DMS153 treated with DMSO at 0.1 percent for 48 hours (cell line): ENCODE measurements around the gene HEATR5A.
"Not testable (repeated sequence)": the region's sequence is repeated elsewhere in the genome, so short reads cannot be mapped to it uniquely, and the experiment has no call there.

ENCODE experiments used
- DNase-seq: peaks from one replicate; lab custom pipeline; 2025; ENCODE audit not compliant: unreplicated experiment; lab: John Stamatoyannopoulos, UW

Gene HEATR5A

GRCh38 chr14:31336646-31337045 is 83.7 kb downstream of the HEATR5A start:
- DNase-seq: no peak

DNA sequence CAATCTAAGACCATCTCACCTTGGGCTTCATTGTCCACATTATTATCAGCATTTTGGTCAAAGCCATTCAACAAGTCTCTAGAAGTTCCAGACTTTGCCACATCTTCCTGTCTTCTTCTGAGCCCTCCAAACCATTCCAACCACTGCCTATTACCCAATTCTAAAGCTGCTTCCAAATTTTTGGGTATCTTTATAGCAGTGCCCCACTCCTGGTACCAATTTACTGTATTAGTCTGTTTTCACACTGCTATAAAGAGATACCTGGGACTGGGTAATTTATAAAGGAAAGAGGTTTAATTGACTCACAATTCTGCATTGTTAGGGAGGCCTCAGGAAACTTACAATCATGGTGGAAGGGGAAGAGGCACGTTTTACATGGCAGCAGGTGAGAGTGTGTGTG is 89.0 kb downstream of the HEATR5A start:
- not testable (repeated sequence) for DNase-seq

- DNase-seq: not testable (repeated sequence)
These were observed 90.4 kb downstream of the HEATR5A start for GRCh38 chr14:31329876-31330521.

DNA sequence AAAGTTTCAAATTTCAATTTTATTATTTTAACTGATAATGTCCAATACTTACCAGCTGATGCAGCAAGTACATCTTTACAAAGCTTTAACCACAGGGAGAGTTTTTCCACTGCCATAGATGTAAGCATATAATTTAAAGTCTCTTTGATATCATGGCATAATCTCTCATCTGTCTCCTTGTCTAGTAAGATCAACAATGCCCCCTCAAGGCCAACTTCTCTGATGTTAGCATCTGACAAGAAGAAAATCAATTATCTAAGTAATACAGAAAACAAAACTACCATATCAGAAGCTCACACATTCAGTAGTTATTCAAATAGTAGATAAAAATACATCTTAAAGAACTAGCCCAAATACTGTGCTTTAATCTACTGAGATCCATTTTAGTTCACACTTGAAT is 94.2 kb downstream of the HEATR5A start:
- DNase-seq: no peak

DNA sequence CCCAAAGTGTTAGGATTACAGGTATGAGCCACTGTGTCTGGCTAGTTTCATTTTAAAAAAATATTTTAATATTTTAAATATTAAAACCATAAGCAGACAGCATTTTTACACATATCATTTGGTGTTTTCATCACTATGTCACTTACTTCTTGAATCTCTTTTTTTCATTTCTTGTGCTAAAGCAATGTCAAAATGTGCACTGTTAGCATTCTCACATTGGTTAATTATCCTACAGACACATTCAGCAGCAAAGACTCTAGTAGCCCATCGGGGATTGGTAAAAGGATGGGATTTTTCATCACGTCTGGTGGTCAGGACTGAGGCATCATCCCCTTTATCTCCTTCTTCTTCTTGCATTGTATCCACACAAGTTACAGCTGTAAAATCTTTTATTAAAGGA is 96.9 kb downstream of the HEATR5A start:
- no peak for DNase-seq

DNA sequence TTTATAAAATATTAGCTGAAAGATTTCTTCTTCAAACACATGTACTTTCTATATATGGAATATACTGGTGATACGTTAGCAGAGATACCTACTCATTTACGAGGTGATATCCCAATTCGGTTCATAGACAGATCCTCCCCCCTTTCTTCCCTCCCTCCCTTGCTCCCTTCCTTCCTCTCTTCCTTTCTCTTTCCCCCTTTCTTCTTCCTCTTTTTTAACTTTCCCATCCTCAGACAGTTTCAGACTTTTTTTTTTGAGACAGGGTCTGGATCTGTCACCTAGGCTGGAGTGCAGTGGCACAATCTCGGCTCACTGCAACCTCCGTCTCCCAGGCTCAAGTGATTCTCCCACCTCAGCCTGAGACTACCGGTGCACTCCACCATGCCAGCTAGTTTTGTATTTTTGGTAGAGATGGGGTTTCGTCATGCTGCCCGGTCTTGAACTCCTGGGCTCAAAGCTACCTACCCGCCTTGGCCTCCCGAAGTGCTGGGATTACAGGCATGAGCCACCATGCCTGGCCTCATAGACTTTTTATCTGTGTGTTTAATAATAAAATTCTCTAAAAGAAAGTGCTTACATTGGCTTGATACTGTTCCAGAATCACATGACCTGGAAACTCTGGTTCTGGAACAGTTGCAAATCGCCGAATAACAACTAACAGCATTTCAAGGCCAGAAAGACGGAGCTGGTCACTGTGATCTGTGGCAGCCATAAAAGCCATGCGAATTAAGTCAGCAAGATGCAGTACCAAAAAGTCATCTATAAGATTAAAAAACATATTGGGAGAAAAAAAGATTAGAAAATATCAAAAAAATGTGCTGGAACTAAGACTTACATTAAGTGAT is 99.2 kb downstream of the HEATR5A start:
- no peak for DNase-seq

DNA sequence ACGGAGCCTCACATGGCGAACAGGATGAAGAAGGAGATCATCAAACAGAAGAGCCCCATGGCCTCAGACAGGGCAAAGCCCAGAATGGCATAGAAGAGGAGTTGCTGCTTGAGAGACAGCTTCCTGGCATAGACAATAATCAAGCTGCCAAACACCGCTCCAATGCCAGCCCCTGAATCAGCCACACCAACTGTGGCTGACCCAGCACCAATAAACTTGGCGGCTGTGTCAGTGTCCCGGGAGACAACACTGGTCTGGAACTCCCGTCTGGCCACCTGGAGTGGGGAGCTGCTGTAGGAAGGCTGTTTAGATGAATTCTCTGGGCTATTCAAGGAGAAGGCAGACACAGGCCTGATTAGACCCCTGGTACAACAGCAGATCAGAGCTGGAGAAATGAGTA is 100.1 kb downstream of the HEATR5A start:
- no peak for DNase-seq

GRCh38 chr14:31319701-31320100 is 100.6 kb downstream of the HEATR5A start:
- no peak for DNase-seq

DNA sequence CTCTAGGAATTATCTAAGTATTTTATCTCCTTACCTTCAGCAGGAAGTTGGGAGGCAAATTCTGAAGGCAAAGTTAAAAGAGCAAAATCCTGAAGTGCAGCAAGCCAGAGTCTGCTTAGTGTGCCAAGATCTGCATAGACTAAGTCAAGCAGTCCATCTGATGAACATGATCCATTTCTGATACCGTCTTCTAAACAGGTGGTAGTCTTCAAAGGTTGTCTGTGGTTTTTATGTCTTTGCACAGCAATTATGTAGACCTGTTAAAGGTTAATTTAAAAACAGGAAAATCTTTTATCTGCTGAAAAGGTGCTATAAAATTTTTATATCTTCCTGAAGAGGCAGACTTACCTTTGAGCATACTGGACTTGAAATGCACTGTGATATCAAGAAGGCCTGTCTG is 107.4 kb downstream of the HEATR5A start:
- no peak for DNase-seq

GRCh38 chr14:31312370-31312769 is 108.0 kb downstream of the HEATR5A start:
- DNase-seq: not testable (repeated sequence)

DNA sequence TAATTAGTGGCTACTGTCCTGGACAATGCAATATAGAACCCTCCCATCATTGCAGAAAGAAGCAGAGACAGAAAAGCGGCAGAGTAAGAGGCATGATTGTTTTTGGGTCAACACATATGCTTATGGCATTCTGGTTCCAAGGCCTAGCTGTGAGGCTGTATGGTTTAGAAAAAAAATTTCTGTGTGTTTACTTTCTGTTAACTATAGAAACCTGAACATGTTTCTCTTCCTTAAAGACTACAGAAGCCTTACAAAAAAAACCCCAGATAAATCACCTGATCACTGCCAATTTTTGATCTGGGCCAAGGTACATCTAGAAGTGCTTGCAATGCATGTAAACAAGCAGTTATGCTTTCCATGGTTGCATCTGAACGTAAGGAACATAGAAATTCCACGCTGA is 112.7 kb downstream of the HEATR5A start:
- DNase-seq: no peak

DNA sequence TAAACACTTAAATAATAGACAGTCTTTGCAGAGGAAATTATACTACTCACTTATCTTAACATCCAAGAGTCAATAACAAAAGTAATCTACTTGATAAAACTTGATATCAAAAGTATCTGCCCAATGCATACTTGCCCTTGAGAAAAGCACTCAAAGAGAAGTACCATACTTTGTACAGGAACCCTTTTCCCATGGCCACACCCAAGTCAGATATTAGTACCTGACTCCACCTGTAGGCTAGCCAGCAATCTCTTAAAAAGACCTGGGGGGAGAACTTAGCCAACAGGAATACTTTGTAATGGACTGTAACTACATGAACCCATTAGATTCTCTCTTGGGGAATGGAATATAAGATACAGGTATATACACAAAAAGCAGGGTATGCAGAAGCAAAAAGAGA is 113.2 kb downstream of the HEATR5A start:
- no peak for DNase-seq

DNA sequence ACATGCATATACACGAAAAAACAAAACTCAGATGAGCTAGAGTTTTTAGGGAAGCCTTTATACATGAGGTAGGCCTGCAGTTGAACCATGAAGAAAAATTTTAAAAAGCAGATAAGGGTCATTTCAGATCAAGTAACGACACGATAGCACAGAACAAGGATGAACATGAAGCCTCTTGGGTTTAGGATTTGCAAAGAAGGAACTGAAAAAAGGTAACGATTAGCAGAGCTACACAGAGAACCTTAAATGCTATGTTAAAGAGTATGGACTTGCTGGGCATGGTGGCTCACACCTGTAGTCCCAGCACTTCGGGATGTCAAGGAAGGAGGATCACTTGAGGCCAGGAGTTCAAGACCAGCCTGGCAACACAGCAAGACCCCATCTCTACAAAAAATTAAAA is 116.7 kb downstream of the HEATR5A start:
- no peak for DNase-seq

DNA sequence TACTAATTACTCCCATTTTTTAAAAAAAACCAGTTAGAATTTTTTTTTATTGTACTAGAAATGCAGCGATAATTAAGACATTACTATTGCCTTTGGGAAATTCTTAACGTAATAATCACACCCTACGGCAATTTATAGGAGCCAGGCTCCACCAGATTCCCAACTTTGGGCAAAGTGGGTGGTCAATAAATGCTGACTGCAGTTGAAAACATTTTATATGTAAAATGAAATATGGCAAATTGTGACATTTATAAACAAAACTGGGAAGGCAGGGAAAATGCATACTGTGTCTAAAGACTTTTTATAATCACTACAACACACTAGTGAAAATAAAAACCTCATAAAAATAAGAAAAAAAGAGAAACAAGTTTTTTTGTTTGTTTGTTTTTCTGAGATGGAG is 119.5 kb downstream of the HEATR5A start:
- no peak for DNase-seq

DNA sequence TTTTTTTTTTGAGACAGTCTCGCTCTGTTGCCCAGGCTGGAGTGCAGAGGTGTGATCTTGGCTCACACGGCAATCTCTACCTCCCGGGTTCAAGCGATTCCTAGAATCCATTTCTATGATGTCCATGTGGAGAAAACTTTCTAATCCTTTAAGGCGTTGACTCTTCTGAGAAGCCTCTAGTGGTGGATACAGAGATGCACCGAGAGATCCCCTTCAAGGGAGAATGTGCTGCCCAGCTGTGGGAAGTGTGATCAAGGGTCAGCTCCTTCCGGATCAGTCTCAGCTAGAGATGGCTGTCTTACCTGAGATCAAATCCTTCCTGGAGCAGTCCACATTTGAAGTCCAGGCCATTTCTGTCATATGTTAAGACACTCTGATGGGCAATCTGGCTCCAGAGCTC is 120.1 kb downstream of the HEATR5A start:
- DNase-seq: no peak

GRCh38 chr14:31297701-31298344 is 122.5 kb downstream of the HEATR5A start:
- no peak for DNase-seq

- DNase-seq: no peak
These were observed 123.2 kb downstream of the HEATR5A start for GRCh38 chr14:31297112-31297511.

DNA sequence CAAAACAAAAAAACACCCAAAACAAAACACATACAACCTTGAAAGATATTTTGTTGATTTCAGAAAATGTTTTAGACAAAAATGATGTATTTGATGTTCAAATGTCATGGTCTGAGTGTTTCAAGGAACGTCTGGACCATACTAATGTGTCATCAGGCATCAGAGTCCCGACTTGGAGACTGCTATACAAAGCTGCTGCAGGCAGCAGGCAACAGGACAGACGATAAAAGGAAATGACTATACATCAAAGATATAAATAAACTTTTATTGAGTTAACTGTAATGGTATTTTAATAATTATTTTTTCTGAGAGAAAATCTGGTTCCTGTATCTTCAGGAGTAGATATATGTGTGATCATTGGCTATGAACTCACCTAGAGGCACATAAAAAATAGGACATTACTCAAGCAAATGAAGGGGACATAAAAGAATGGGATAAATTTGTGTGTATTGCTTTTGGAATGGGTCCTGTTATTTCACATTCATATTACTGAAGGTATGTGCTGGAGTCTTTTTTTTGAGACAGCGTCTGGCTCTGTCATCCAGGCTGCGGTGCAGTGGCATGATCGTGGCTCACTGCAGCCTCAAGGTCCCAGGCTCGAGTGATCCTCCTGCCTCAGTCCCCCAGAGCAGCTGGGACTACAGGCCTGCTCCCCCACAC is 125.5 kb downstream of the HEATR5A start:
- DNase-seq: no peak

DNA sequence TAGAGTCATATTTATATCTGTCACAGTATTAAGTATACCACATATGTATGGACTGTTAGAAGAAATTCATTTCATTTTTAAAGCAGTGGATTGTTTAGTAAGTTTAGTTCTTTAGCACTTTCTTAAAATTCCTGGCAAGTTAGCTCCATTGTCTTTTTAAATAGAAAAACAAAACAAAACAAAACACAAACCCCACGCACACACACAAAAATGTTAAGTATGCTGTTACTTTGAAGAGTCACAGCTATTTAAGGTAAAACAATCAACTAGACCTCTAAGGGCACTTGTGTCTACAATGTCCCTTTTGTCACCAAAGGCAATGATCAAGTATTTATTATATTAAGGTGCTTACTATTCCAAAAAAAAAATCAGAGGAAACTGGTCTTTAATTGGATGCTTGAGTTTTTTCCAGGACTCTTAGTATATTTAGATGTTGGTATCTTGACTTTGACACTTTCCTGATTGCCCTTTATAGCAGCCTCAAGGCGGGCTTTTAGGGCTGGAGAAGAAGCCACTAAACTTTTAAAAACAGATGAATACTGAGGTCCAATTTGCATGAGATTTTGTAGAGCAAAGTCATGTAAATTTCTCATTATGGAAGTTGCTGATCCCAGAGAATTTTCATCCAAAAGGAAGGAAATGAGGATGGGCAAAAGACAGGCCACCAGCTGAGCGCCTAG is 127.3 kb downstream of the HEATR5A start:
- DNase-seq: no peak

GRCh38 chr14:31291210-31291609 is 129.1 kb downstream of the HEATR5A start:
- no peak for DNase-seq
